PC-9 (cell line): ENCODE data around the gene SPTBN5.

Experiments used
- EZH2 ChIP-seq: fragments of 200-600 bp; sonication (generic); IDR thresholded peaks from 2 replicates; pipeline ENCODE4 v1.8.0; 2017; ENCODE audit warnings: antibody characterized with exemption, low read depth
- TF ChIP-seq, protein P1 (sequence below): fragments of 200-600 bp; sonication (generic); conservative IDR thresholded peaks from 2 replicates; pipeline ENCODE4 v1.6.1; 2017; ENCODE audit warnings: mixed run types, antibody characterized with exemption, mild to moderate bottlenecking, moderate library complexity

DNA sequence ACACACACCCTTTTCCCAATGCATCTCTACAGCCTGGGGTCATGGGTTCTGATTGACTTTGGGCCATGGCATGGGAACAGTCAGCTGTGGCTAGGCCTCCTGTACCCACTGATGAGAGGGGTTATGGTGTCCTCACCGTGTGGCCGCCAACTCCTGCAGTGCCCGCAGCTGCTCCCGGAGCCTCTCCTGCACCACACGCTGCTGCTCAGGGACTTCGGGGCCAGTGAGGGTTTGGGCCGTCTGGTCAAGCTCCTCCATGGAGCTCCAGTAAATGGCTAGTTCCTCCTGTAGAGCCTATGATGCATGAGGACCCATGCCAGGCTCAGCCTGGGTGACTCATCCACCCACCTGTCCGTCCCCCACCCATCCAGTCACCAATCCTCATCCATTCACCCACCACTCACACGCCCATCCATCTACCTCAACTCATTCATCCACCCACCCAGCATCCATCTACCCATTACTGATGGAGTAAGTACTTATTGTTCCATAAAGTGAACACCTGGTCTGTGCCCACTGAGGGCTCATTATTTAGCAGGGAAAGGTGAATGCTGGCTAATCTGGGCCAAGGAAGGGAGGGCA, 21.6 kb downstream of the SPTBN5 start:
- TF ChIP-seq, protein P1, sequence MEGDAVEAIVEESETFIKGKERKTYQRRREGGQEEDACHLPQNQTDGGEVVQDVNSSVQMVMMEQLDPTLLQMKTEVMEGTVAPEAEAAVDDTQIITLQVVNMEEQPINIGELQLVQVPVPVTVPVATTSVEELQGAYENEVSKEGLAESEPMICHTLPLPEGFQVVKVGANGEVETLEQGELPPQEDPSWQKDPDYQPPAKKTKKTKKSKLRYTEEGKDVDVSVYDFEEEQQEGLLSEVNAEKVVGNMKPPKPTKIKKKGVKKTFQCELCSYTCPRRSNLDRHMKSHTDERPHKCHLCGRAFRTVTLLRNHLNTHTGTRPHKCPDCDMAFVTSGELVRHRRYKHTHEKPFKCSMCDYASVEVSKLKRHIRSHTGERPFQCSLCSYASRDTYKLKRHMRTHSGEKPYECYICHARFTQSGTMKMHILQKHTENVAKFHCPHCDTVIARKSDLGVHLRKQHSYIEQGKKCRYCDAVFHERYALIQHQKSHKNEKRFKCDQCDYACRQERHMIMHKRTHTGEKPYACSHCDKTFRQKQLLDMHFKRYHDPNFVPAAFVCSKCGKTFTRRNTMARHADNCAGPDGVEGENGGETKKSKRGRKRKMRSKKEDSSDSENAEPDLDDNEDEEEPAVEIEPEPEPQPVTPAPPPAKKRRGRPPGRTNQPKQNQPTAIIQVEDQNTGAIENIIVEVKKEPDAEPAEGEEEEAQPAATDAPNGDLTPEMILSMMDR: no peak
- TF ChIP-seq EZH2: no peak
